Skeletal muscle cell (primary cell): ENCODE measurements around the gene BCAR3.

Experiments used
- DNase-seq: peaks from one replicate; pipeline ENCODE4 v3.0.0-alpha.2; 2010; ENCODE audit warnings: low read depth
- H3K4me3 ChIP-seq: 2 replicates; pipeline ENCODE4 v1.5.1; 2011; ENCODE audit warnings: low read depth, mild to moderate bottlenecking, control low read depth, low read length, moderate library complexity

Gene BCAR3

DNA sequence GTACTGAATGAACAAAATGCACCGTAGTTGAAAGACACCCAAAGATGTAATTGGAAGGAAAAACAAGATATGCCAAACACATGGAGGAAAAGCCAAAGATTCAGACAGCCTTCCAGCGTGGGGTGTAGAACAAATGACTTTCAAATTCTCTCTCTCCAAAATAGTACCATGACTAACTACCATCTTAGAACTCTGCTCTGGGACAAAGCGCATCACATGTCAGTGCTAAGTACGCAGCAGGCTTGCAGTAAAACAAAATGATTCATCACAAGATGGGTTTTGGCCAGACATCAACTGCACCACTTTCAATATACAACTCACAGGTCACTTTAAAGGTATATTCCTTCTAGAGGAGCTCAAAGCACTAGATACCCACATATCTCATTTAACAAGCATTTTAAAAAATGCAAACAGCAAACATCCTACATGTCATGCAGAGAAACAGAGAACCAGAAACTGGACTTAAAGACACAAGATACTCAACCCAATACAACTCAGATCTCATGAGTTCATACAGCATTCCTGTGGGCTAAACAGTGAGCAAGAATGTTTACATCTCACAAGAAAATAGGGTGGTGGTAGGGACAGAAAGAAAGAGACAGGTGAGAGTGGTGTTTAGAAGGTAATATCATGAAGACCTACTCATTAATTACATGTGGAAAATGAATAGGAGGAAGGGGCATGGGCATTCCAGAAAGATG is 75.7 kb downstream of the BCAR3 start:
- H3K4me3 ChIP-seq, result no peak overlapping the region
- DNase-seq, result peak; percentile 96

GRCh38 chr1:93605026-93605568 is 76.5 kb downstream of the BCAR3 start:
- no peak overlapping the region for H3K4me3 ChIP-seq
- no peak for DNase-seq

DNA sequence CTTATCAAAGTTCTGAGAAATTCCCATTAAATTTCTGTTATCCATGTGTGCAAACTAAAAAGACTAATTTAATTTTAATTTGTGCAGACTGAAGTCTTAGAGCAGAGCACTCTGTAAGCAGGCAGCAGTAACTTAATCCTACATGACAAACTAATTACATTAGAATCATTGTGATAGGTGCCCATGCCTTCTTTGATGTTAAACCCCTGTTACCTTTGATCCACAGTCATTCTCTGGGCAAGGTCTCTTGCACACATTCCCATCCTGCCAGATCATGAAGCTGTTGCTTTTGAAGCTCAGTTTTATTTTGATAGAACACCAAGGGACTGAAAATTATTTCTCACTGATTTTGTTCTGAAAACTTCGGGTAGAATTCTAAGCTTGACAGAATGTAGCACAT is 77.2 kb downstream of the BCAR3 start:
- no peak for DNase-seq

DNA sequence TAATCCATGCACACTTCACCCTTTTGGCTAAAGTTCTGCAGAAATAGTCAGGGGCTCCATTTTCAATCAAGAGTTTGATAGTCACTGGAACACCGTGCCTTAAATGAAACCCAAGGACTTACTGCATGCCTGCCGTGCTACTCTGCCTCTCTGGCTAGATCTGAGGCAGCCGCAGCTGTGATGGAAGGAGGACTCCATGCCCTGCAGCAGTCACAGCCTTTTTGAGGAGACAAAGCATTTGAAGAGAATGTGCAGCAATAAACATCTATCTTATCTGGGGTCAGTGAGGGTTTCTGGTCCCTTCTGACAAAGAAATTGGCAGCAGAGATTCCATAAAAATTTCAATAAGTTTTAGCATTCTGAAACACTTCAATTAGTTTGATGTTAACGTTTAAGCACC is 78.0 kb downstream of the BCAR3 start:
- H3K4me3 ChIP-seq, result no peak overlapping the region
- no peak for DNase-seq

More for the DNA sequence above, 77.2 kb downstream of the BCAR3 start:
- H3K4me3 ChIP-seq, result no peak overlapping the region

- DNase-seq, result no peak
- no peak overlapping the region for H3K4me3 ChIP-seq
Observed at GRCh38 chr1:93603106-93603505, 78.5 kb downstream of the BCAR3 start.

GRCh38 chr1:93602101-93602500 is 79.5 kb downstream of the BCAR3 start:
- no peak overlapping the region for H3K4me3 ChIP-seq
- no peak for DNase-seq

- H3K4me3 ChIP-seq, result no peak overlapping the region
- DNase-seq, result no peak
Observed at GRCh38 chr1:93601686-93602085, 80.0 kb downstream of the BCAR3 start.

DNA sequence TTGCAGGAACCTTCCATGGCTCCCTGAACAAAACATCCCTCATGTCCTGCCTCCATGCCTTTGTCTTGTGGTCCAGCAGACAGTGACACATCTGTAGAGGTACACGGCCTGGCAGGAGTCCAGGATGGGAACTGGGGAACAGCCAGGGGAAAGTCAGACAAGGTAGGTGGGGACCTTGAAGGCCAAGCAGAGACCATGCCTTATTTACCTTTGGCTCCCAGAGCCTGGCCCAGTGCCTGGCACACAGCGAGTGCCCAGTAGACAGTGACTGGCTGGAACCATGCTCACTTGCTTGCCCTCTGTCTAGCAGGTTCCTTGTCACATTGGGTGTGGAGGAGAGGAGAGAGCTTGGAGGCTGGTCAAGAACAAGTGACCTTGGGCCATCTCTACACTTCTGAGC is 81.0 kb downstream of the BCAR3 start:
- H3K4me3 ChIP-seq, result no peak overlapping the region
- DNase-seq, result no peak

DNA sequence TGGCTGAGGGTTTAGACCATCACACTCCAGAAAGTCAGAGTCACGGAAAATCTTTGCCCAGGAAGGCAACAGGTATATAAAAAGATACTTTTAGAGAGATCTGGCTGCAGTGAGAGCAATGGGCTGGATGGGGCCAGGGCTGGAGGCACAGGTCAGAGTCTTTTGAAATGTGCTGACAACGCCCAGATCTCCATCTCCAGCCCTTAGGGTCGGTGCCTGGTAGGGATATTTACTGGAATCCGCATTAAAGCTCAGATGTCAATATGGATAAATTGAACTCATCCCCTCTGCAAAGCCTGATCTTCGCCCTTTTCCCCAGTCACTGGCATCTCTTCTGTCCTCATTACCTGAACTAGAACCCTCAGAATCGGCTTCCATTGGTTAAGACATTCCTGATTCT is 82.2 kb downstream of the BCAR3 start:
- DNase-seq, result no peak
- H3K4me3 ChIP-seq, result no peak overlapping the region

DNA sequence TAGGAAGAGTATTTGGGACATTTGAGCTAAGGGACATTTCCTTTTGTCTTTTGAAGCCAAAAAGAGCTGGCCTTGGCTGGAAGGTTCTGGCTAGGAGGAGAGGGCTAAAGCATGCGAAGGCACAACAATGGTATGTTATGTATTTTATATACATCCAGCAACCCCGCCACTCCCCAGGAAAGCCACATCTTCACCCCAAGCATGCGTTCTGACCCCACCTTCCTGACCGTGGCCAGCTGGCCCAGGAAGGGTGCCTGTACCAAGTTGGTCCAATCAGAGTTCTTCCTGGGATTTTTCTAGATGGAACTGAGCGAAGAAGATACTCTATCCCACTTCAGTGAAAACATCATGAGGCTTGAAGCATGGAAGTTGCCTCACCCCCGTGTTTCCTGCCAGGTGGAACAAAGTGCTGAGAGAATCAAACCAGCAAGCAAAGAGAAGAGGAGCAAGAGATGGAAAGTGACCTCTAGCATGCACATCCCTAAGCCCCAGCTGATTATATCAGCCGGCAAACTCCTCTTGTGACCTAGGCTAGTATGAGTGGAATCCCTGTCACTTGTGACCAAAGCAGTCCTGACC is 82.7 kb downstream of the BCAR3 start:
- DNase-seq, result no peak

GRCh38 chr1:93598396-93598795 is 83.2 kb downstream of the BCAR3 start:
- H3K4me3 ChIP-seq, result no peak overlapping the region
- DNase-seq, result no peak

More for the DNA sequence above, 82.7 kb downstream of the BCAR3 start:
- no peak overlapping the region for H3K4me3 ChIP-seq

- H3K4me3 ChIP-seq, result no peak overlapping the region
- DNase-seq, result no peak
Observed at GRCh38 chr1:93597709-93598108, 83.9 kb downstream of the BCAR3 start.

GRCh38 chr1:93596329-93597089 is 85.1 kb downstream of the BCAR3 start:
- H3K4me3 ChIP-seq, result no peak overlapping the region
- DNase-seq, result no peak

DNA sequence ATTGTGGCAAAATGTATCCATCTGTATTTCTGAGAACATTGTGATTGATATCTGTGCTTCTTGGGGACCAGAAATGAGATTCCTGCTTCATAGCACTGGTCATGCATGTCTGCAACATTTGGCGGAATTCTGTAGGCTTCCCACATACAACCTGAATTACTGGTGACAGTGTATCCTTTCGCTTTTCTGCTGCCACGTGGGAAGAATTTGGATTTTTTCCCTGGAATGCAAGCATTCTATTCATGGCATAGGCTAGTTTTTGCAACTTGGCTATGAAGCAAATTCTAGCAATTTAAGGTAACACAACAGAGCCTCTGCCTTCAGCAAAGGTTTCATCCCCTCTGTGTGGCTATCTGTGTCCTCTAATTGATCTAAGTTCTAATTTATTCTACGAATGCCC is 85.9 kb downstream of the BCAR3 start:
- no peak for DNase-seq
- H3K4me3 ChIP-seq, result no peak overlapping the region

DNA sequence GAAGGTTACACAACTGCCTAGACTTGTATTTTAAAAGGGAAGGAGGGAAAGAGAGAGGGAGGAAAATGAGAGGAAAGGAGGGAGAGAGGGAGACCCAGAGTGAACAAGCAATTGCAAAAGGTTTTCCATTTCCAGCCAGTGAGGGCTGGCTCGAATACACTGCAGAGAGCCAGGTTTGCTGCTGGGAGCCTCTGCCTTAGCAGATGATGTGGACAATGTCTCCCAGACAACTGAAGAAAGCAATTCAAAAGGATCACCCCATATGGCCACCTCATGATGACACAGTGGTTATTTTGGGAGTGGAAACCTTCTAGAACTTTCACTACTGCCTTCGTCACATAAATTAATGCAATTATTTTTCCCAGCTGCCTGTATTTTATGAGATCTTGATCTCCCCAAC is 86.4 kb downstream of the BCAR3 start:
- DNase-seq, result no peak
- H3K4me3 ChIP-seq, result no peak overlapping the region

GRCh38 chr1:93594603-93594880 is 87.1 kb downstream of the BCAR3 start:
- H3K4me3 ChIP-seq, result no peak overlapping the region
- no peak for DNase-seq

DNA sequence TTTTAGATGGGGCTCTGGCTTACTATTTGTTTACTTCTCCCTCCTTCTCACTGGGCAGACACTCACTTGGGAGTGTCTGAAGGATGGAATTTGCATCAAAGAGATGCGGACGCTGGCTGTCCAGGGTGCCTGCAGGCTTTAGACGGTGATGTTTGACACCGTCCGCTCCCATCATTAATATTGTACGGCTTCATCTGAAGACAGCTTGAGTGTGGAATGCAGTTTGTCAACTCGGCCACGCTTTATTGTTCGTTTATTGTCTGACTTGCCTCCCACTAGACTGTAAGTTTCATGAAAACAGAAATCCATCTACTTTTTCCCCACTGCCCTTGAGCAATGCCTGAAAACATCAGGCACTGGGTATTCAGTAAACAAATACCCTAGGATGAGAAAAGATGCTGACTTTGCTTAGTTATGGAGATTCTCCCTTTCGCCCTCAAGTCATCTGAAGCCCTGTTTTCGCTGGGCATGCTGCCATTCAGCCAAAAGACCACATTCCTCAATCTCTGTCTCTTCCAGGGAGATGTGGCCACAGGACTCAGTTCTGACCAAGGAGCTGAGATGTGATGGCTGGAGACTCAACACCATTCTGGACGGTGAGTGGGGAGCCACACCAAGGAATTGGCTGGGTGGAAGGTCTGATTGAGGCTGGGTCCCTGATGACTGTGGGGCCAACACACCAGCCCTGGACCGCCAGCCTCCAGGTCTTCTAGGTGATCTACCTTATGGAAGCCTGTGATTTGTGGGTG is 87.6 kb downstream of the BCAR3 start:
- no peak overlapping the region for H3K4me3 ChIP-seq
- no peak for DNase-seq

DNA sequence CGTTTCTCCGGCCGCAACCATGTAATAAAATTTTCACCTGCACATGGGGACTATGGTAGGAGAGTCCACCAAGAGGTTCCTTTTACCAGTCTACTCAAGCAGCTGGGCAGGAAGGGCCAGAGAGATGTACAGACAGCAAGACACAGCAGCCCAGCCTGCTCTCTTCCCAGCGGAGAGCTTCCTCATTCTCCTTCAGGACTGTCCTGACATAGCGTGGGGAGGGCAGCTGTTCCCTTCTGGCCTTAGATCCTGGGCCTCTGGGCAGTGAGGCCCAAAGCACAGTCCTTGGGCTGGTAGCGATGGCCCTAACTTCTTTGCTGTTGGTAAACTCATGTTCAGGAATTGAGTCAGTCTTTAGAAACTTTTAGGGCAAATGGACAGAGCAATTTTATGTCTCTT is 89.1 kb downstream of the BCAR3 start:
- no peak for DNase-seq
- H3K4me3 ChIP-seq, result no peak overlapping the region

- no peak for DNase-seq
- no peak overlapping the region for H3K4me3 ChIP-seq
Observed at GRCh38 chr1:93591676-93592550, 89.7 kb downstream of the BCAR3 start.
